GM19463 (cell line): ENCODE measurements around the gene VARS1.

Source experiments
- ATAC-seq: cut with Tn5 transposase; IDR thresholded peaks from one replicate; pipeline ENCODE4 v1.9.1; 2021; ENCODE audit warnings: mild to moderate bottlenecking, moderate library complexity; ENCODE audit not compliant: unreplicated experiment

VARS1 gene

DNA sequence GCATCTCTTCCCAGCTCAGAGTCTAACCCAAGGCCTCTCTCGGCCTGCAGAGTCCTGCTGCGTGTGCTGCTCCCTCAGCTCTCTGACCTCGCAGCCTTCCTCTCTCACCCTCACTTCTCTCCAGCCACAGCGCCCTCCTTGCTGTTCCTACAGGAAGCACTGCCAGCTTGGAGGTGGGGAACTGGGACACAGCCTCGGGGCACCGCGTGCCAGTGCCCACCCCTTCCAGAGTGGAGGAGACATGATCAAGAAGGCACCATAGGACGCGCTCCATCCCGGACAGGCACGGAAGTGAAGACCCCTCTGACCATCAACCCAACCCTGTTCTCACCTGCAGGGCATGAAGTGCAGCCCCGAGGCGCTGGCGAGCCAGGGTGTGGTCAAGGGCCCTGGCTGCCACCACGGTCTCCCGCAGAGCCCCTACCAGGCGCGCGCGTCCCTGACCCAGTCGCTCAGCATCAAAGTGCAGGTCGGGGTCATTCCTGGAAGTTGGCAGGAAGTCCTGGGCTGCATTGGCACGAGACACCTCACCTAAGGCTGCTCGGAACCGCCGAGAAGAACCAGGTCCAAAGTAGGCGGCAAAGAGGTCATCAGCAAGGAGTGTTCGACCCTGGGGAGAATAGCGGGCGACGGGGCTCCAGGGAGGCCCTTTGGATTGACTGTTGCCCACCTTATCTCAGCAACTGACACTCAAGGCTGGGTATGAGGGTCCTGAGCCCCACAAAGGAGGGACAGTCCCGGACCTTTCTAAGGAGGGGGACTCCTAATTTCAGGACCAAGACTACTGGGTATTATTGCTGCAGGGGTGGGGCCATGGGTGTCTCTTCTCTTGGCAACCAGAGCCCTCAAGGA is 19.7 kb downstream of the VARS1 start:
- no peak for ATAC-seq

DNA sequence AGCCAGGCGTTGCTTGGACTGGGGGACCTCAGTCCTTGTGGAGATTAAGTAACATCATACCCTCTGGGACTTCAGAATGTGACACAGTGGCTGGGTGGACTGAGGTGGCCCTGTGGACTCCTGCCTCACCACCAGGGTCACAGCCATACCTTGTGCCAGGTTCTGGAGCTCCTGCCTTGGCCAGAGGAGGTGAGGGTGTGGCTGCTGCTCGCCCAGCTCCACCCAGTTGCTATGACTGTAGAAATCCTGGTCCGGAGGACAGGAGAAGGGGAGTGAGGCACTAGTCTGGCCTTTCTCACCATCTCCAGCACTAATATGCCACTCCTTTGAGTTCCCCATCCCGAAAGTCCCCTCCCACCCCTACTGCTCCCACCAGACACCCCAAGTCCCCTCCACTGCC is 20.4 kb downstream of the VARS1 start:
- ATAC-seq = no peak

DNA sequence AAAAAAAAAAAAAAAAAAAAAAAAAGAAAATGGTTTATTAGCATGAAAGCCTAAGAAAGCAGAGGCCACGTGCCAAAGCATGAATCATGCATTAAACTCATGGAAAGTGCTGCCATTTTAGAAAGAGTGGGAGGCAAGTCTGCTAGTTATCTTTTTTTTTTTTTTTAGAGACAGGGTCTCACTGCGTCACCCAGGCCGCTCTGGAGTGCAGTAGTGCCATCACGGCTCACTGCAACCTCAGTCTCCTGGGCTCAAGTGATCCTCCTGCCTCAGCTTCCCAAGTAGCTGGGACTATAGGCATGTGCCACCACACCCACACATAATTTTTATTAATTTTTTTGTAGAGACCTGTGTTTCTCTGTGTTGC is 23.6 kb downstream of the VARS1 start:
- no peak for ATAC-seq

DNA sequence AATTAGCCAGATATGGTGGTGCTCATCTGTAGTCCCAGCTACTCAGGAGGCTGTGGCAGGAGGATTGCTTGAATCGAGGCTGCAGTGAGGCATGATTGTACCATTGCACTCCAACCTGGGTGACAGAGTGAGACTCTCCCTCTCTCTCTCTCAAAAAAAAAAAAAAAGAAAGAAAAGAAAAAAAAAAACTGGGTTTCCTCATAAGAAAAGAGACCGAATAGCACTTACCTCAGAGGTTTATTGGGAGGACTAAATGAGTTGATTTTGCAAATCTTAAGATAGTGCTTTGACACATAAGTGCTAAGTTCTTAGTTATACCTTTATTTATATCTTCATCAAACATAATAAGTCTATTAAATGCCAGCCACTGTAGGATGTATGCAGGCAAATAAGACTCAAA is 24.7 kb downstream of the VARS1 start:
- ATAC-seq = no peak

DNA sequence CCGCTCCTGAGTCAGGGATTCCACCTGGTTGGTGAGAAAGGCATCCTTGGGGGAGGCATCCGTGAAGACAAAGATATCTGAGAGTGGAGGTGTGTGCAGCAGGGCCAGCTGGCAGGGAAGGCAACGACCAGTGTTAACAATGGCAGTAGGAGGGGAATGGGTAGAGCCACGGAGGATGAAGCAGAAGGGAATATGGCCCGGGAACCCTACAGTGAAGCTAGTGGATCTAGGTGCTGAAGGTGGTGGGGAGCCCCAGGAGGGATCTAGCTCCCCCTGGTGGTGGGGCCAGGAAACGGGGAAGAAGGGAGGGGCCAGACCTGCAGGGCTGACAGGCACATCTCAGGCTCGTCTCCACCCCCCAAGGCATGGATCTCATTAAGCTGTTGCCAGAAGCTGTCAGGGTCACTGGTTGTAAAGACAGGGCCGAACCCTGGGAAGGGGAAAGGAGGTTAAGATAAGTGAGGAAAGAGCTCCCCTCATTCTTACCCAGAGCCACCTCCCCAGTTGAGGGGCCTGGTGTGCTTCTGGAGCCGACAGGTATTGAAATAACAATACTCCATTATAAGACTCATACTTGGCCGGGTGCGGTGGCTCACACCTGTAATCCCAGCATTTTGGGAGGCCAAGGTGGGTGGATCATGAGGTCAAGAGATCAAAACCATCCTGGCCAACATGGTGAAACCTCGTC is 25.7 kb downstream of the VARS1 start:
- ATAC-seq = no peak

DNA sequence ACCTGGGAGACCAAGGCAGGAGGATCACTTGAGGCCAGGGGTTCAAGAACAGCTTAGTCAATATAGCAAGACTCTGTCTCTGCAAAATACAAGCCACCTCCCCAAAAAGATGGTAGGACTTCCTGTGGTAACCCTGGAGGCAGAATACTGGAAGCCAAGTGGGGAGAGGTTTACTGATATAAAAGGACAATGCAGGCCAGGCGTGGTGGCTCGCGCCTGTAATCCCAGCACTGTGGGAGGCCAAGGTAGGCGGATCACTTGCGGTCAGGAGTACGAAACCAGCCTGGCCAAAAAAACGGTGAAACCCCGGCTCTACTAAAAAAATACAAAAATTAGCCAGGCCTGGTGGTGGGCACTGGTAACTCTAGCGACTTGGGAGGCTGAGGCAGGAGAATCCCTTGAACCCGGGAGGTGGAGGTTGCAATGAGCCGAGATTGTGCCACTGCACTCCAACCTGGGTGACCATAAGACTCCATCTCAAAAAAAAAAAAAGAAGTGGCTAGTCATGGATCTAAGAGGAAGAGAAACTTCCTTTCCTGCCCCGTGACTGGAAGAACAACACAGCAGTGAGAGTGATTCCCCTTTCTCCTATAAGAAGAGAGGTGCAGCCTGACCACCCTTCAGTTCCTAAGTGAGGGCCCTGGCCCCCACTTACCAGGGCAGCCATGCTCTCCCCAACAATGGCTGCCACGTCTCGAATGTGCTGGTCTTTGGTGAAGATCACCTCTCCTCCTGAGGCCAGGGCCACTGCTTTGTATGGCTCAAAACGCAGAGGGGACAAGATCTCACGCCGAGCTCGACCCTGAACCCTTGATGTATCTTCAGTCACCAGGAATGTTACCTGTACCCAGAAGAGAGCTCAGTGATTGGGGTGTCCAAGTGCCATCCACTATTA is 26.9 kb downstream of the VARS1 start:
- ATAC-seq = no peak

- ATAC-seq = no peak
Observed at GRCh38 chr6:31767096-31767645, 28.4 kb downstream of the VARS1 start.

DNA sequence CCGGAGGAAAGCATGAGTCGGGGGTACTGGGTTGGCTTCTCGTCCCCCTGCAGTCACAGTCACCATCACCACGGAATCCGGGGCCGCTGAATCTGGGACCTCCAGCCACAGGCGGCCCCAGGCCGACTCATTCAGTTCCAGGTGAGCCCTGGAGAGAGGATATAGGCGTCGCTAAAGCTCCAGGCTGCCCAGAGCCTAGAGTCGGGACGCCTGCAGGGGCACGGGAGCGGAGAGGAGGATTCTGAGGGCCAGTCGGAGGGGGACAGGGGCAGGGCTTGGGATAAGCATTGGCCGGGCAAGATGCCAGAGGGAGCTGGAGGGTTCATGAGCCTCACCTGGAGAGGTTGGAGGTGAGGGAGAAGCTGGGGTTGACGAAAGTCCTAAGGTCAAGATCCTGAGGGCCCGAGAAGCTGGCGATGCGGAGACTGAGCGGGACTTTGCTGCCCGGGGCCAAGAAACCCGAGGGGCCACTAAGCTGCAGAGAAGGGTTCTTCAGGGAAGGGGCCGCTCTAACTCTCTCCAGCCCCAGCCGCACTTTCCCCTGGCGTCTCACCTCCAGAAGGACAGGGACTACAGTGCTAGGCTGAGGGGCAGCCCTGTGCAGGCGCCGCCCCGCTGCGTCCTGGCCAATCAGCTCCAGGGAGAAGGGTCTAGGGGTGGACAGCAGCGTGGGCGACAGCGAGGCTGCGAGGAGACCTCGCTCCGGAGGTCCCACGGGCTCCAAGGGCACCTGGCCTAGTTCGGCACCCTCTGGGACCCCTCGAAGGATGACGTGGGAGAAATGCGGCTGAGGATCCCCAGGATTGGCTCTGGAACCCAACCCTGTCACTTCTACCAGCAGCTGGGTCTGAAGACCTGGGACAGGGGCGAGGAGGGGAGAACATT is 29.4 kb downstream of the VARS1 start:
- ATAC-seq = no peak

GRCh38 chr6:31765559-31765909 is 30.0 kb downstream of the VARS1 start:
- no peak for ATAC-seq

GRCh38 chr6:31764198-31764597 is 31.4 kb downstream of the VARS1 start:
- ATAC-seq = no peak

GRCh38 chr6:31763619-31763940 is 32.0 kb downstream of the VARS1 start:
- ATAC-seq = no peak

DNA sequence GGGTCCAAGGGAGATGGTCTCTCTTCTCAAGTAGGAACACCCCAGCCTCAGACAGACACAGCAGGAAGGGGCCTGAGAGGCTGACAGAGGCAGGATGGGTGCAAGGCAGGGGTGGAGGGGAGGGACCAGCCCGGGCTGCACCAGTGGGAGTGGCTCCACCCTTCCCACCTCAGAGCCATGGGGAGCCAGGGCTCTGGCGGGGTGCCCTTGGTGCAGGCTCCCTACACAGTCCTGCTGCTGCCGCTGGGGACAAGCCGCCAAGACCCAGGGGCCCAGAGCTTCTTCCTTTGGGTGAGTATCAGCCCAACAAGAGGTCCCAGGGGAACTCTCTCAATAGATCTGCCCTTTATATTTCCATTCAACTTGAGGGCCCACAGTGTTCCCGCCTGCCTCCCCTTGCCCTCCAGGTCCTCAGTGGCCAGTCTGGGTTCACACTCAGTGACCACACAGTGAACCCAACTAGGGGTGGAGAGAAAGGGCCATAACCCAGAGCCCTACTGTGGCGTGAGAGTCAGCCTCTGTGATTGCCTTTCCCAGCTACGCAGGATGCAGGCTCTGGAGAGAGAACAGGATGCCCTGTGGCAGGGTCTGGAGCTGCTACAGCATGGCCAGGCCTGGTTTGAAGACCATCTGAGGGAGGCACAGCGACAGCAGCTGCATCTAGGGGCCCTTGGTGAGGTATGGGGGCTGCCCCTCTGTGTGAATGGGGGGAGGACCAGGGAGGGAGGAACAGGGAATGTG is 32.5 kb downstream of the VARS1 start:
- ATAC-seq = no peak

DNA sequence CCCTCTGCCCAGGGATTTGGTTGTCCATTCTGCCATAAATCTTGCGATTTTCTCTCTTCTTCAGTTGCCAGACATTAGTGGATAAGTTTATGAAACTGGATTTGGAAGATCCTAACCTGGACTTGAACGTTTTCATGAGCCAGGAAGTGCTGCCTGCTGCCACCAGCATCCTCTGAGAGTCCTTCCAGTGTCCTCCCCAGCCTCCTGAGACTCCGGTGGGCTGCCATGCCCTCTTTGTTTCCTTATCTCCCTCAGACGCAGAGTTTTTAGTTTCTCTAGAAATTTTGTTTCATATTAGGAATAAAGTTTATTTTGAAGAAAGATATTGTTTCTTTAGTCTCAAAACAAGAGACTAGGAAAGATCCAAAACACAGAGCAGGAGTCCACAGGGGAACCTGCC is 33.2 kb downstream of the VARS1 start, which contains the start of gene SAPCD1:
Gene SAPCD1, plus strand, starts transcription at position 301 of the 400 bp plus-strand sequence. CDS start 399 bp downstream, outside the sequence.
- no peak for ATAC-seq

DNA sequence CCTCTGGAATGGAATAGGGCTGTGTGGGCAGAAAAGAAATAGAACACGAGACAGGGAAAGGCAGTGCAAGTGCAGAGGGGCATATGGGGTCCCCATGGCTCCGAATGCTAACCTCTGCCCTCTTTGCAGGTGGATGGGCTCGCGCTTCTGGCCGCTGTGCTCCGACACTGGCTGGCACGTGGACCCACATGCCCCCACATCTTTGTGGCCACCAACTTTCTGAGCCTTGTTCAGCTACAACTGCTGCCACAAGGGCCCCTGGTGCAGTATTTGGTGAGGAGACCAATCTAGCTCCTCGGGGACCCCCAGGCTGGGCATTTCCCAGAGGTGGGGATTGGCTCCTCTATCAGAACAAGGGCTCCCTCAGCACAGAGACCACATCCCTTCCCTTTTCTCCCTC is 34.2 kb downstream of the VARS1 start:
- no peak for ATAC-seq

DNA sequence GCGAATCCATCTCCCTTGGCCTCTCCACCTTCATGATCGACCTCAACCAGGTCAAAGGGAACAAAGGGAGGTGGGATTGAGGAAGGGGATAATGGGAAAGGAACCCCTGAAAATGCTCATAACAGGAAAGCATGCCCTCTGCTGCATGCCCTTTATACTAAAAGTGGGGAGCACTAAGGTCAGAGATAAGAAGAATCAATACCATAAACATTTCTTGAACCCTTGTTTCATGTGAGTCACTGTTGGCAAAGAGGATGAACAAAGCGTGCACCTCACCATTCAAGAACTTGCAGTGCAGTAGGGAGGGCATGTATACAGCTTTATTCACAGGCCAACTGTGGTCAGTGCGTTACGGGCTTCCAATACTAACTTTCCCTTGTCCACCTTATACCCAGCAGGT is 34.8 kb downstream of the VARS1 start:
- ATAC-seq = no peak

DNA sequence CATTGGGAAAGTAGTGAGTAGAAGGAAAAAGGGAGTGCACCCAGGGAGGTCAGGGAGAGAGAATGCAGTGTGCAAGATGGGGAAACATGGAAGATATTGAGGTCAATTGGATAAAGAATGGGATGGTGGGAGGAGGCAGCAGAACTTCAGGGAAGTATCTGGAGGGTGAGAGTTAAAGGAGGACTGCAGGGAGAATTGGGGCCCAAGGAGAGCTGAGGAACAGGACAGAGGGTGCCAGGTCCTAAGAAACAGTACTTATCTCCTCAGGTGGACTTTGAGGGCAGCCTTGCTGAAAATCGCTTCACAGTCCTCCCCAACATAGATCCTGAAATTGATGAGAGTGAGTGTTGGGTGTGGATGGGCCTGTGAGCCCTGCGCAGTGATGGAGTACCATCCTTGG is 37.3 kb downstream of the VARS1 start:
- ATAC-seq = no peak

DNA sequence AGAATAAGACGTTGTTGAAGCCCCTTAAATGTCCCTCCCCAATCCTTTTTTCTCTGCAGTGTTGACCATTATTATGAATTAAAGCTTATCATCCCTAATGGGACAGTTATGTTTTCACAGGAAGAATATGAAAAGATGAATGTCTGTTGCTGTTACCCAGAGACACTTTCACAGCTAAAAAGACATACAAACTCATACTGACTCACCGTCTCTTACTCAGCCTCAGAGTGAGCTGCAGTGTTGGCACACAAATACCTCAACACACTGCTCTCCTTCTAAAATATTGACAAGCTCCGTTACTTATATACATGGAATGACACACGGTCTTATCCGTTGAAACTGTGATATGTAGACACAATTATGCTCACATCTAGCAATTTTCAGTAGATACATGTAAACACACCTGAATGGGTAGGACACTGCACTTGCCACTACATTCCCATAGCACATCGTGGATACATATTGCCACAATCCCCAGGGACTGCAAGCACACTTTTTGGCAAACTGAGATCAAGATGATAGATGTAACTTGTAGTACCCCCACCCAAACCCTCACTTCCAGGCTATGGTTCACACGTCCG is 42.7 kb downstream of the VARS1 start:
- no peak for ATAC-seq

GRCh38 chr6:31750411-31751022 is 45.0 kb downstream of the VARS1 start:
- ATAC-seq = no peak
